HG03045 (cell line): ENCODE results near the gene MAN2A1.
A peak's percentile ranks its signal among the peaks of the same experiment; 100 is the strongest.
"Not testable (repeated sequence)": the region's sequence is repeated elsewhere in the genome, so short reads cannot be mapped to it uniquely, and the experiment has no call there.

ENCODE experiments used
- ATAC-seq: cut with Tn5 transposase; IDR thresholded peaks from one replicate; pipeline ENCODE4 v1.9.1; 2021; ENCODE audit warnings: mild to moderate bottlenecking, moderate library complexity; ENCODE audit not compliant: unreplicated experiment

Gene MAN2A1

DNA sequence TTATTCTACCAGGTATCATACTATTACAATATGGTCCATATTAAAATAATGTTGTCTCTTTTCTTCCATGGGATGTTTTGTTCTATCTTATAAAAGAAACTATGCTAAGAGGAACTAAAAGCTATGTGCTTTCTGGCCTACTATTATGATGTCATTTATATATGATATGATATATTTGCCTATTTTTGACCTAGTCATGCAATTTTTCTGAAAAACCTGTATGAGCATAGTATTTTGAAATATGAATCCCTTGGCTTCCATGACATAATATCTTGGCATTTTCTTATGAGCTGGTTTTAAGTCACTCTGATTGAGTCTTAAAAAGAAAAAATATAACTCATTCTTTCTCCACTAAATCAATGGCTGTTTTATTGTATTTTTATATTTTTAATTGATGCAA is 60.7 kb downstream of the MAN2A1 start:
- no peak for ATAC-seq

- no peak for ATAC-seq
These were observed 63.6 kb downstream of the MAN2A1 start for GRCh38 chr5:109753279-109753678.

- ATAC-seq = no peak
These were observed 64.6 kb downstream of the MAN2A1 start for GRCh38 chr5:109754319-109754718.

- no peak for ATAC-seq
These were observed 66.0 kb downstream of the MAN2A1 start for GRCh38 chr5:109755761-109756160.

DNA sequence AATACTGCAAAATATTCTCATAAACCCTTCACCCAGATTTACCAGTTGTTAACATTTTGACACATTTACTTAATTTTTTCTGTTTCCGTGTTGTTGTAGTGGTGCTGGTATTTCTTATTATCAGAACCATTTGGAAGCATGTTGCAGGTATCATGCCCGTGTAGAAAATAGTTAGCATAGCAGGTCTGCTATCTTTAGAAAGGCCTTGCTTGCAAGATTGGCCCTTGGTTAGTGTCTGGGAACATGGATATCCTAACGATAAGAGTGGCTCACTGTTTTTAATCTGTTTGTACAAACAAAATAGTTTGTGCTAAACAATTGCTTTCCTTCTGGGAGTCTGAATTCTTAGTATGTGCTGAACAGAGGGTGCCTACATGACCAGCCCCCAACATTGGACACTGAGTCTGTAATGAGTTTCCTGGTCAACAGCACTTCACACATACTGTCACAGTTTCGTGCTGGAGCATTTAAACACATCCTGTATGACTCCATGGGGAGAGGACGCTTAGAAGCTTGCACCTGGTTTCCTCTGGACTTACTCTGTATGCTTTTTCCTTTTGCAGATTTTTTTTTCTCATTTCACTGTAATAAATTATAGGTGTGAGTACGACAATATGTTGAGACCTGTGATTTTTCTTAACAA is 66.9 kb downstream of the MAN2A1 start:
- ATAC-seq = no peak

GRCh38 chr5:109757490-109757889 is 67.8 kb downstream of the MAN2A1 start:
- ATAC-seq = no peak

DNA sequence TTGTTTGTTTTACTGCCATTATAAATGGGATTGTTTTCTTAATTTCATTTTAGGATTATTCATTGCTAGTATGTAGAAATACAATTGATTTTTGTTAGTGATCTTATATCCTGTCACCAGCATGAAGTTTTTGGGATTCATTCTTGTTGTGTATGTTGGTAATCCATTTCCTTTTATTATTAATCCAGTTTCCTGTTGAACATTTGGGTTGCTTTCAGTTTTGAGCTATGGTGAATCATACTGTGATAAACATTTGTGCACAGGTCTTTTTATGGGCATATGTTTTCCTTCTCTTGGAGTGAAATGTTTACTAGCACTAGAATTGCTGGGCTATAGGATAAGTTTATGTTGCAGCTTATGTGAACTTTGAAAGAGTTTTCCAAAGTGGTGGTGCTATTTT is 69.6 kb downstream of the MAN2A1 start:
- no peak for ATAC-seq

DNA sequence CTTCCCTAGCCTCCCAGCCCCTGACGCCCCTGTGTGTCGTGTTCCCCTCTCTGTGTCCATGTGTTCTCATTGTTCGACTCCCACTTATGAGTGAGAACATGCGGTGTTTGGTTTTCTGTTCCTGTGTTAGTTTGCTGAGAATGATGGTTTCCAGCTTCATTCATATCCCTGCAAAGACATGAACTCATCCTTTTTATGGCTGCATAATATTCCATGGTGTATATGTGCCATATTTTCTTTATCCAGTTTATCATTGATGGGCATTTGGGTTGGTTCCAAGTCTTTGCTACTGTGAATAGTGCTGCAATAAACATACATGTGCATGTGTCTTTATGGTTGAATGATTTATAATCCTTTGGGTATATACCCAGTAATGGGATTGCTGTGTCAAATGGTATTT is 70.4 kb downstream of the MAN2A1 start:
- ATAC-seq = not testable (repeated sequence)

GRCh38 chr5:109762821-109763220 is 73.1 kb downstream of the MAN2A1 start:
- ATAC-seq = no peak

DNA sequence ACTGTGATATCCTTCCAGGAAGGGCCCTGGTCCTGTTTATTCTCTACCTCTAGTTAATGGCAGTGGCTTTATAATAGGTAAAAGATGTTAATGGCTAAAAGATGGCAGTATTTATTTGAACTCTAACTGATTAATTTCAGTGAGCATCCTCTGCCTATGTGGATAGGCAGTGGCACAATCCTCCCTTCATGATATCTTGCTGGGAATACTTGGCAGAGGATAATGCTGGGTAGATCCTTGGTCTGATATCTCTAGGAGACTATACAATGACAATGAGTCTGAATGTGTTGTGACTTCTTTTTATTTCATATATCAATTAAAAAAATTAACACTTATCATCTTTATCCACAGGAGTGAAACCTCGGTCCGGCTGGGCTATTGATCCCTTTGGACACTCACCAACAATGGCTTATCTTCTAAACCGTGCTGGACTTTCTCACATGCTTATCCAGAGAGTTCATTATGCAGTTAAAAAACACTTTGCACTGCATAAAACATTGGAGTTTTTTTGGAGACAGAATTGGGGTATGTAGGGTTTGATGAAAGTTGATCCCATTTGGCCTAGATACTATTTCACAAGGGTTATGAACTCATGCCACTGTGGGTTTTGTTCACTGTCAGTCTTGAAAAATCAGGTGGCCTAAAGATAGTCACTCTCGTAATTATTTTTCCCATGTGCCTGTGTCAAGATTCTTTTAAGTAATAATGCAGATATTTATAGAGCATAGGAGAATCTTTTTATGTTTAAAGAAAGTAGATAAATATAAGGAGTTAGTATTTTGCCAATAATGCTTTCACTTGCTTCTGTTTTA is 77.7 kb downstream of the MAN2A1 start:
- no peak for ATAC-seq

DNA sequence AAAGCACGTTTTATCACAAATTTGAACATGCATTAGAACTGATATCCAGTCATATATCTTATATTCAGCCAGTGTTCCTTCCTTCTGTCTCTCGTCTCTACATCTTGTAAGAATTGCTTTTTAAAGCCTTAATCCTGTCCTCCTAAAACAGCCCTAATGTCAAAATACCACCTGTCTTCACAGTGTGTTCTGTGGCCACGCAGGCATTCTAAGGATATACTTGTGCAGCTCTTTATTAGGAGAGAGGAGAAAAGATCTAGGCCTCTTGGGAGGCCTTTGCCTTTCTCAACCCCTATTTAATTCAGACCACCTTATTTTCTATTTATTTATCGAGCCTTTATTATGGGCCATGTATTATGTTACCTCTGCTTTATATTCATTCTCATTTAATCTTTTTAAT is 78.3 kb downstream of the MAN2A1 start:
- no peak for ATAC-seq

GRCh38 chr5:109769597-109770291 is 80.0 kb downstream of the MAN2A1 start:
- no peak for ATAC-seq

DNA sequence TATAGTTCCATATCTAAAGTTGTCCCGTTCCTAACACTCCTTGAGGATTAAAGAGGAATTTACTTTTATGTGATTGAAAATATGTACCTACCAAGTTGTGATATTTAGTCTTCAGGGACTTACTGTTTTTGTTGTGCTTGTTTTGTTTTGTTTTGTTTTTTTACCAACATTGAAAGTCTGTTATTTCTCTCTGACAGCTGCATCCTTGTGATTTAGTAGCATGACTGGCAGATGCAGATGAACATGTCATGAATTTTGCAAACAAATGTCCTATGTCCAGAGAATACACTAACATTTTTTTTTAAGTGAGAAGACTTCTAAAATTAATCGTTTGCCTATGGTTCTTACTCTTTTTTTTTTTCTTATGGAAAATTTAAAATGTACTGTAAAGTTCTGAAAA is 85.4 kb downstream of the MAN2A1 start:
- ATAC-seq = no peak

- ATAC-seq = no peak
These were observed 89.5 kb downstream of the MAN2A1 start for GRCh38 chr5:109779036-109779735.

- no peak for ATAC-seq
These were observed 95.0 kb downstream of the MAN2A1 start for GRCh38 chr5:109784687-109785086.

DNA sequence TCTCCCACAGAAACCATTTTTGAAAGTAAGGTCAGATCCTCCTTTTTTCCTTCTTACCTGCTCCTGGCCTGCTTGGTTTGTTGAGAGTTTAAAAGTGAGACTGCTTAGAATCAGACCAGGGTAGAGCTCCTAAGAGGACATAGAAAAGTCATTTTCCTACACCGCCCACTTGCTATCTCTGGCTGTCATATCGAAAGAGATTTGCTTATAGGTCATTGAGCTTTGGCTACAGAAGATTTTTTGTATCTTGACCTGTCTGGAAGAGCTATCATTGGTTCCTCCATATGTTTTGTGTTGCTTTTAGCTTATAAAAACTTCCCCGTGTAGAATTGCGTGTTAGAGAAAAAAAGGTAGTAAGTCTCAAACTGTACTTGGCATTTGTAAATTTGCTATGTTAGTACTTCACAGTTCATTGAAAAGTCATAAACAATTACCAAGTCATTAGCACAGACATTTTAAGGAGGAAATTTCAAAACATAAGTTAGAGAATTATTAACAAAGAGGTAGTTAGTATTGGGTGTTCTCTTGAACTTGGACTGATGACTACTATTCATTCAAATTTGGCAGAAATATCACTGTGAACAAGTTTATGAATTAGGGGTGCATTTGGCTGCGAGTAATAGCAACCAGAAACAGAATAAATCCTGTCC is 96.6 kb downstream of the MAN2A1 start:
- no peak for ATAC-seq

GRCh38 chr5:109788596-109788995 is 98.9 kb downstream of the MAN2A1 start:
- ATAC-seq = peak; percentile 91

DNA sequence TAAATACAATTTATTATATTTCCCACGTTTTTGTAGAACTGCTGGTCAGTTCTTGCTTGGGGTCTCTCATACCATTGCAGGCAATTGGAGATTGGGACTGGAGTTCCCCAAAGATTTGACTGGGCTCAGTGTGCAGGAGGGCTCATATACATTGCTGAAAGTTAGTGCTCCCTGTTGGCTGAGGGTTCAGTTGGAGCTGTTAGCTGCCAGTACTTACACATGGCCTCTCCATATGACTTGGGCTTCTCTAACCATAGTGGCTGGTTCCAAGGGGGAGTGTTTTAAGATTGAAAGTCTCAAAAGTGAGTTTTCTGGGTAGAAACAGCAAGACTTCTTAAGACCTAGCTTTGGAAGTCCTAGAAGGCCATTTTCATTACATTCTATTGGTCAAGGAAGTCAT is 102.9 kb downstream of the MAN2A1 start:
- no peak for ATAC-seq

DNA sequence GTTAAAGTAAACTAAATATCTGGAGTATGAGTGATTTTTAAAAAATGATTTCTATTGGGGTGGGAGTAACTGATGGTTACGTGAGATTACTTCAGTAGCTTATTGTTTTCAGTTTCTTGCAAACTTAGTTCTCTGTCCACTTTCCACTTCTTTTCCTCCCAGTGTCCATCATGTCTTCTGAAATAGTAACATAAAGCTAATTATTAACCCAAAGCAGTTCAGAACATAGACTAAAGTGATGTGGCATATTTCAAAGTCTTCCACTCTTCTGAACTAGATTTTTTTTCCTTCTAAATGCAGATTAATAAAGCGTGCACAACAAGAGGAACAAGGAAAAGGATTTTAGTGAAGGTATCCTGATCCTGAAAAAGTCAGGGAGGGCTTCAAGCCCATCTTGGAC is 114.1 kb downstream of the MAN2A1 start:
- ATAC-seq = no peak

- ATAC-seq = no peak
These were observed 115.7 kb downstream of the MAN2A1 start for GRCh38 chr5:109805472-109805871.

GRCh38 chr5:109805883-109806282 is 116.2 kb downstream of the MAN2A1 start:
- ATAC-seq = no peak
